ENCODE results near the gene LHX6. TPM values are rescaled to one million over a fixed set of nuclear protein-coding genes. Genes with fewer than 3 reads are reported as not detected.

Gene LHX6
- total and polyA plus RNA-seq, 8 donors, result 0.29 to 46.4 (median 1.5) TPM

DNA sequence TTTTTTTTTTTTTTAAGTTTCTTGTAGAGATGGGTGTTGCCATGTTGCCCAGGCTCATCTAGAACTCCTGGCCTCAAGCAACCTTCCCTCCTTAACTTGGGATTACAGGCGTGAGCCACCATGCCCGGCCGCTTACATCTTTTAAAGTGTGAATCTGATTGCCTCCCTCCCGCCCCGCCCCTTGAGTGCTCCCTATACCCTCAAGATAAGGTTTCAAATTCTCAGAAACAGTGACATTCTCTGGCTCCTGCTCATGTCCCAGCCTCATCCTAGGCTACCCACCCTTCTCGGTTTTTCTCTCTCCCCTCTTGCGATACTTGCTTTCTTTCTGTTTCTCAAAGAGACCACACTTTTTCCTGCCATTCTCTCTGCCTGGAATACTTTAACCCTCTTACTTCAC, 56.6 kb downstream of the LHX6 start:
- Histone ChIP-seq H3K27me3 (peaks cover 0 to 24% (median 0%) of the 10 kb centered on the region in 3 donors), H3K27ac (no peak overlapping the region)
- WGBS, 5 donors, result 80 to 91% (median 86%) methylated on average over 7 of the region's 7 CpGs

DNA sequence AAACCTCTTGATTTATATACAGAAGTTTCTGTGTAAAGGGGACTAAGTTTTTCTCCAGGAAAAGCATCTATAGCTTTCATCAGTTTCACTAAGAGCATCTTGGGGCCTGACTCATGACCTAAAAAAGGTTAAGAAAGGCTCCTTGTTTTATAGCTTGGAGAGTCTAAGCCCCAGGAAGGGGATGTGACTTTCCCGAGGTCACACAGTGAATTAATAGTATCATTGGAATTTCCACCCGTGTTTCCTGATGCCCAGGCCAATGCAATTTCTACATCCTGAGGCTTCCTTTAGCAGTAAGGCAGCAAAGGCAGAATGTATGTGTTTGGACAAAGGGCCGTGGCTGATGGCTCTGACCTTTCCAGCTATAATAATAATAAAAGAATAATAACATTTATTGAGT, 60.4 kb downstream of the LHX6 start:
- H3K9me3 ChIP-seq, result no peaks in the 10 kb centered on the region
- no peaks in the 10 kb centered on the region for H3K36me3 ChIP-seq
- WGBS, 5 donors, result 46 to 76% (median 66%) methylated on average over 3 of the region's 3 CpGs
- TF ChIP-seq POLR2AphosphoS5 (IDR thresholded peaks at IDR 0.05) (no peak), EP300 (IDR thresholded peaks at IDR 0.05) (no peak), POLR2A (IDR thresholded peaks at IDR 0.05) (no peak)
- TF ChIP-seq, protein P1, sequence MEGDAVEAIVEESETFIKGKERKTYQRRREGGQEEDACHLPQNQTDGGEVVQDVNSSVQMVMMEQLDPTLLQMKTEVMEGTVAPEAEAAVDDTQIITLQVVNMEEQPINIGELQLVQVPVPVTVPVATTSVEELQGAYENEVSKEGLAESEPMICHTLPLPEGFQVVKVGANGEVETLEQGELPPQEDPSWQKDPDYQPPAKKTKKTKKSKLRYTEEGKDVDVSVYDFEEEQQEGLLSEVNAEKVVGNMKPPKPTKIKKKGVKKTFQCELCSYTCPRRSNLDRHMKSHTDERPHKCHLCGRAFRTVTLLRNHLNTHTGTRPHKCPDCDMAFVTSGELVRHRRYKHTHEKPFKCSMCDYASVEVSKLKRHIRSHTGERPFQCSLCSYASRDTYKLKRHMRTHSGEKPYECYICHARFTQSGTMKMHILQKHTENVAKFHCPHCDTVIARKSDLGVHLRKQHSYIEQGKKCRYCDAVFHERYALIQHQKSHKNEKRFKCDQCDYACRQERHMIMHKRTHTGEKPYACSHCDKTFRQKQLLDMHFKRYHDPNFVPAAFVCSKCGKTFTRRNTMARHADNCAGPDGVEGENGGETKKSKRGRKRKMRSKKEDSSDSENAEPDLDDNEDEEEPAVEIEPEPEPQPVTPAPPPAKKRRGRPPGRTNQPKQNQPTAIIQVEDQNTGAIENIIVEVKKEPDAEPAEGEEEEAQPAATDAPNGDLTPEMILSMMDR (IDR thresholded peaks at IDR 0.05), result no peak
- H3K4me3 ChIP-seq, result no peak overlapping the region
- peaks cover 0 to 9% (median 0%) of the 10 kb centered on the region in 3 donors for H3K27me3 ChIP-seq
- intact Hi-C loops (cut with DNase I; ENCODE audit: low total_unique reads), result no loop called here
- no peak overlapping the region for H3K27ac ChIP-seq
- no peak for DNase-seq
- H3K4me1 ChIP-seq, result no peaks in the 10 kb centered on the region

More for the DNA sequence above, 56.6 kb downstream of the LHX6 start:
- Histone ChIP-seq H3K4me3 (no peak overlapping the region), H3K9me3 (no peaks in the 10 kb centered on the region), H3K4me1 (no peaks in the 10 kb centered on the region), H3K36me3 (no peaks in the 10 kb centered on the region)
- intact Hi-C loops (cut with DNase I; ENCODE audit: low total_unique reads), result no loop called here
- no peak for TF ChIP-seq POLR2AphosphoS5 (IDR thresholded peaks at IDR 0.05)
- no peak for TF ChIP-seq POLR2A (IDR thresholded peaks at IDR 0.05)
- no peak for DNase-seq

DNA sequence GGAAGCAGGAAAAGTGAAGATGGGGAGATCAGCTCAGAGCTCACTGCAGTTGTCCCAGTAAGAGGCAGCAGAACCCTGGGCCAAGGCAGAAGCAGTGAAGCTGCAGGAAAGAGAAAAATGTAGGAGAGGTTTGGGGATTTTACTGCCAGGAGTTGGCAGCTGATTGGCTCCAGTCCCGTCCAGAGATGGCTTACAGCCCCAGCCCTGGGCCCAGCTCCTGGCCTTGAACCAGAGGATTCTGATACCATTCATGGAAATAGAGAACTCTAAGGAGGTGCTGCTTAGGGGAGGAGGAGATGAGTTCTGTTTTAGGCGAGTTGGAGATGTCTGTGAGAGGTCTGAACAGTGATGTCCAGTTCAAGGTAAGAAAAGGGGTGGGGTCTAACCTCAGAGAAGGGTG, 64.5 kb downstream of the LHX6 start:
- Histone ChIP-seq H3K36me3 (no peaks in the 10 kb centered on the region), H3K4me3 (no peak overlapping the region), H3K27ac (no peak overlapping the region), H3K27me3 (no peaks in the 10 kb centered on the region), H3K9me3 (peaks cover 0 to 8% (median 2%) of the 10 kb centered on the region in 4 donors), H3K4me1 (peaks cover 0 to 7% (median 5%) of the 10 kb centered on the region in 4 donors)
- TF ChIP-seq, protein P1 (IDR thresholded peaks at IDR 0.05), result no peak
- no peak for TF ChIP-seq POLR2AphosphoS5 (IDR thresholded peaks at IDR 0.05)
- TF ChIP-seq EP300 (IDR thresholded peaks at IDR 0.05), result no peak
- TF ChIP-seq POLR2A (IDR thresholded peaks at IDR 0.05), result no peak
- WGBS, 5 donors, result 24 to 37% (median 30%) methylated on average over 2 of the region's 2 CpGs
- intact Hi-C loops (cut with DNase I; ENCODE audit: low total_unique reads), result no loop called here
- DNase-seq, result peak in 1 of 2 donors; percentile 43

DNA sequence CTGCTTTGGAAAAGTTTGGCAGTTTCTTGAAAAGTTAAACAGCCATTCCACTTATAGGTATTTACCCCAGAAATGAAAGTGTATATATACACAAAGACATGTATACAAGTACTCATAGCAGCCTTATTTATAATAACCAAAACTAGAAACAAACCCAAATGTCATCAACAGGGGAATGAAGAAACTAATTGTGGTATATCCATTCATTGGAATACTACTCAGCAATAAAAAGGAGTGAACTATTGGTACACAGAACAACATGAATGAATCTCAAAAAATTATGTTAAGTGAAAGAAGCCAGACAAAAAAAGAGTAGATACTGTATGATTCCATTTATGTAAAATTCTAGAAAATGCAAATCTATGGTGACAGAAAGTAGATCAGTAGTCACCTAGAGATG, 66.3 kb downstream of the LHX6 start:
- no peaks in the 10 kb centered on the region for H3K36me3 ChIP-seq
- intact Hi-C loops (cut with DNase I; ENCODE audit: low total_unique reads), result no loop called here

DNA sequence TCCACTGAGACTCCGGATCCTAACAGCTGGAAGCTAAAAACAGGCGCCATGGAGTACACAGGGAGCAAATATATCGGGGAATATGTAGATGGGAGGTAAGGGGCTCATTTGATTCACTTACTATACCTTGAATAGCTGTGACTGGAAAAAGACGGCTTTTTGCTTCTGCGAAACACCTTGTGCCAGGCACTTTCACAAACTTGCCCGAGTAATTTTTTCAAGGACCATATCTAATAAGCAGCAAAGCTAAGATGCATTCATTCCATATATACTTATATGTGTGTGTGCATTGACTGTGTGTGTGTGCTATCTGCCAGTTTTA, 68.9 kb downstream of the LHX6 start:
- TF ChIP-seq, protein P1 (IDR thresholded peaks at IDR 0.05), result no peak
- TF ChIP-seq POLR2AphosphoS5 (IDR thresholded peaks at IDR 0.05), result no peak
- no peak for TF ChIP-seq POLR2A (IDR thresholded peaks at IDR 0.05)
- no peak for TF ChIP-seq EP300 (IDR thresholded peaks at IDR 0.05)
- Histone ChIP-seq H3K27ac (peak overlapping the region in 4 of 5 donors; percentile 87 to 95 (median 94)), H3K4me3 (peak overlapping the region; percentile 83 to 96 (median 95)), H3K9me3 (peaks cover 0 to 8% (median 2%) of the 10 kb centered on the region in 4 donors), H3K27me3 (no peaks in the 10 kb centered on the region), H3K36me3 (no peaks in the 10 kb centered on the region), H3K4me1 (peaks cover 17 to 47% (median 31%) of the 10 kb centered on the region in 4 donors)
- intact Hi-C loops (cut with DNase I; ENCODE audit: low total_unique reads), result no loop called here
- no peak for DNase-seq
- WGBS, 5 donors, result 16 to 27% (median 24%) methylated on average over 6 of the region's 6 CpGs

More for the DNA sequence above, 66.3 kb downstream of the LHX6 start:
- Histone ChIP-seq H3K27me3 (no peaks in the 10 kb centered on the region), H3K27ac (no peak overlapping the region), H3K9me3 (peaks cover 0 to 8% (median 2%) of the 10 kb centered on the region in 4 donors), H3K4me1 (peaks cover 12 to 24% (median 19%) of the 10 kb centered on the region in 4 donors), H3K4me3 (no peak overlapping the region)
- TF ChIP-seq, protein P1 (IDR thresholded peaks at IDR 0.05), result no peak
- TF ChIP-seq POLR2A (IDR thresholded peaks at IDR 0.05), result no peak
- no peak for TF ChIP-seq EP300 (IDR thresholded peaks at IDR 0.05)
- no peak for TF ChIP-seq POLR2AphosphoS5 (IDR thresholded peaks at IDR 0.05)
- DNase-seq, result no peak
